Esophagus muscularis mucosa (tissue), 4 donors: ENCODE data around the gene CCDC188. TPM values are rescaled to one million over a fixed set of nuclear protein-coding genes. Genes with fewer than 3 reads are reported as not detected.

ENCODE experiments used
- DNase-seq: peaks from one replicate; pipeline ENCODE4 v3.0.0-alpha.2; 2017; ENCODE audit errors: extremely low spot score
- H3K27ac ChIP-seq, 4 donors: fragments of 200-600 bp; sonication (generic); replicated peaks in 1 of 4; 1 replicate in 3 of 4; 2 replicates in 1 of 4; pipeline ENCODE4 v1.5.1; 2016 to 2019; ENCODE audit warnings: mild to moderate bottlenecking in 1 of 4
- H3K27me3 ChIP-seq, 4 donors: fragments of 200-600 bp; sonication (generic); one replicate each; pipeline versions ENCODE4 v1.5.1 to v1.6.0; 2016 to 2019
- H3K36me3 ChIP-seq, 4 donors: fragments of 200-600 bp; sonication (generic); one replicate each; pipeline ENCODE4 v1.5.1; 2016 to 2019
- H3K4me1 ChIP-seq, 4 donors: fragments of 200-600 bp; sonication (generic); one replicate each; pipeline ENCODE4 v1.5.1; 2016 to 2019
- H3K4me3 ChIP-seq, 4 donors: fragments of 200-600 bp; sonication (generic); 1 replicate in 2 of 4; 2 replicates in 2 of 4; pipeline ENCODE4 v1.5.1; 2016 to 2019; ENCODE audit warnings: mild to moderate bottlenecking in 4 of 4, moderate library complexity in 1 of 4
- H3K9me3 ChIP-seq, 4 donors: fragments of 200-600 bp; sonication (generic); 1 replicate in 3 of 4; 2 replicates in 1 of 4; pipeline ENCODE4 v1.5.1; 2016 to 2019
- EP300 ChIP-seq: sonication (generic); formaldehyde crosslinking; IDR thresholded peaks from one replicate; pipeline ENCODE4 v1.6.1; 2017; ENCODE audit warnings: antibody characterized with exemption
- POLR2A ChIP-seq: fragments of 450-650 bp; IDR thresholded peaks from one replicate; pipeline ENCODE4 v1.6.1; 2017; ENCODE audit warnings: antibody characterized with exemption, moderate library complexity, mild to moderate bottlenecking, low read depth
- POLR2AphosphoS5 ChIP-seq, 2 donors: sonication (generic); formaldehyde crosslinking; IDR thresholded peaks; one replicate each; pipeline ENCODE4 v1.6.1; 2017; ENCODE audit warnings: antibody characterized with exemption in 2 of 2
- WGBS: methylation state at CpG from one replicate; pipeline ENCODE4 v1.1.5; 2018; 5-methylcytosine and 5-hydroxymethylcytosine counted together
- intact Hi-C: fragments of 100-400 bp; cut with DNase I; formaldehyde crosslinking; loops from one replicate; pipeline ENCODE4 v1.15.1; 2023
- total RNA-seq, 4 donors: library from RNA; depleted of rRNA; stranded (reverse); fragments of >200 nt; gene quantifications; one replicate each; pipeline versions ENCODE4 v1.1.0 to v1.2.1, GENCODE V29; 2016
- TF ChIP-seq, protein P1 (sequence below), 3 experiments: fragments of 200-600 bp in 2 of 3; fragments of 450-650 bp in 1 of 3; sonication (generic) in 2 of 3; IDR thresholded peaks; one replicate each; pipeline ENCODE4 v1.5.1; 2017 to 2019; ENCODE audit warnings: antibody characterized with exemption in 3 of 3, mild to moderate bottlenecking in 2 of 3, moderate library complexity in 1 of 3

CCDC188 gene
- total RNA-seq, 4 donors from 2014 or later: 0.17 to 1.4 (median 0.64) TPM

DNA sequence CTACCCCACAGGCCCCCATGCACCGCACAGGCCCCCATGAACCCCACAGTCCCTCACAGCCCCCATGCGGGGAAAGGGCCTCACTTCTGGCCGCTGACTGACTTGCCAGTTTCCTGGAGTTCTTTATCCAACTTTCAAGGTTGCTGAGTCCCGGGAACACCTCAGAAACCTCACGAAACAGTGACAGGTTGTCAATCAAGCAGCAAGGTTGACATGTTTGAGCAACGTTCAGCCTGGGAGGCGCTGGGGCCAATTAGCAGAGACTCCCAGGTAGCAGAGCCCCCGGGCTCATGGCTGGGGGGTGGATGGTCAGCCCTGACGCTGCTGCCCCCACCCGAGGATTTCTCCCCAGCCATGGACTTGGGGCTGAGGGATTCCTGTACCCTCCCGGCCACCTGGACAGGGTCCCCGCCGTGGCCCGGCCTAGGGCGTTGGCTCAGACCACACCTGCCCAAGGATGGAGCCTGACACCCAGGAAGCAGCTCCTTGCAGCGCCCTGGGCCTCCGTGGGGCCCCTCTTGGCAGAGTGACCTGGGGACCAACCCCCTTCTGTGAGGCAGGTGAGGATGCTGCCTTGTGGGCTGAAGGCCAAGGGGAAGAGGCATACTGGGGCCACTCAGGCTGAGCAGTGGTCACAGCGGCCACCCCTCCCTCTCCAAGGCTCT lies 33.8 kb upstream of the CCDC188 start:
- Histone ChIP-seq H3K27me3 (peaks cover 0 to 21% (median 0%) of the 10 kb centered on the region in 4 donors), H3K27ac (no peak overlapping the region), H3K4me3 (no peak overlapping the region), H3K9me3 (no peaks in the 10 kb centered on the region), H3K36me3 (no peaks in the 10 kb centered on the region), H3K4me1 (no peaks in the 10 kb centered on the region)
- TF ChIP-seq POLR2A: no peak
- TF ChIP-seq, protein P1, sequence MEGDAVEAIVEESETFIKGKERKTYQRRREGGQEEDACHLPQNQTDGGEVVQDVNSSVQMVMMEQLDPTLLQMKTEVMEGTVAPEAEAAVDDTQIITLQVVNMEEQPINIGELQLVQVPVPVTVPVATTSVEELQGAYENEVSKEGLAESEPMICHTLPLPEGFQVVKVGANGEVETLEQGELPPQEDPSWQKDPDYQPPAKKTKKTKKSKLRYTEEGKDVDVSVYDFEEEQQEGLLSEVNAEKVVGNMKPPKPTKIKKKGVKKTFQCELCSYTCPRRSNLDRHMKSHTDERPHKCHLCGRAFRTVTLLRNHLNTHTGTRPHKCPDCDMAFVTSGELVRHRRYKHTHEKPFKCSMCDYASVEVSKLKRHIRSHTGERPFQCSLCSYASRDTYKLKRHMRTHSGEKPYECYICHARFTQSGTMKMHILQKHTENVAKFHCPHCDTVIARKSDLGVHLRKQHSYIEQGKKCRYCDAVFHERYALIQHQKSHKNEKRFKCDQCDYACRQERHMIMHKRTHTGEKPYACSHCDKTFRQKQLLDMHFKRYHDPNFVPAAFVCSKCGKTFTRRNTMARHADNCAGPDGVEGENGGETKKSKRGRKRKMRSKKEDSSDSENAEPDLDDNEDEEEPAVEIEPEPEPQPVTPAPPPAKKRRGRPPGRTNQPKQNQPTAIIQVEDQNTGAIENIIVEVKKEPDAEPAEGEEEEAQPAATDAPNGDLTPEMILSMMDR (IDR thresholded peaks at IDR 0.05): no peak
- no peak for TF ChIP-seq POLR2AphosphoS5 (IDR thresholded peaks at IDR 0.05)
- no peak for TF ChIP-seq EP300
- WGBS: 84% methylated on average over 6 of the region's 18 CpGs
- DNase-seq: no peak
- intact Hi-C loops: no loop called here

DNA sequence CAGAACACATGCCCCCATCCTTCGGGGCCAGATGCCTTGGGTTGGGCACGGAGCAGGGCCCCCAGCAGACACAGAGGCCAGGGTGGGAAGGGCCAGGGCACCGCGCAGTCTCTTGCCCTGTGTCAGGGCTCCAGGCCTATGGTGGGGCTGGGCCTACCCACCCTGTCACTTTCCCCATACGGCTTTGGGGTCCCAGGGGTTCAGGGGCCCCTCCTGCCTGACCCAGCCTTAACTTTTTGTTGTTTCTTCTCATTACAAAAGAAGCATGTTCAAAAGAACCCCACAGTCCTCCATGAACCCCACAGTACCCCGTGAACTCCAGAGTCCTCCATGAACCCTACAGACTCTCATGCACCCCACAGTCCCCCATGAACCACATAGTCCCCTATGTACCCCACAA lies 33.0 kb upstream of the CCDC188 start:
- Histone ChIP-seq H3K9me3 (no peaks in the 10 kb centered on the region), H3K4me1 (no peaks in the 10 kb centered on the region), H3K36me3 (no peaks in the 10 kb centered on the region), H3K27ac (no peak overlapping the region), H3K4me3 (no peak overlapping the region), H3K27me3 (peaks cover 0 to 21% (median 0%) of the 10 kb centered on the region in 4 donors)
- intact Hi-C loops: no loop called here
- TF ChIP-seq, protein P1 (IDR thresholded peaks at IDR 0.05): no peak
- no peak for TF ChIP-seq POLR2A
- no peak for TF ChIP-seq EP300
- no peak for TF ChIP-seq POLR2AphosphoS5 (IDR thresholded peaks at IDR 0.05)
- no peak for DNase-seq
- WGBS: 91% methylated on average over 3 of the region's 6 CpGs

DNA sequence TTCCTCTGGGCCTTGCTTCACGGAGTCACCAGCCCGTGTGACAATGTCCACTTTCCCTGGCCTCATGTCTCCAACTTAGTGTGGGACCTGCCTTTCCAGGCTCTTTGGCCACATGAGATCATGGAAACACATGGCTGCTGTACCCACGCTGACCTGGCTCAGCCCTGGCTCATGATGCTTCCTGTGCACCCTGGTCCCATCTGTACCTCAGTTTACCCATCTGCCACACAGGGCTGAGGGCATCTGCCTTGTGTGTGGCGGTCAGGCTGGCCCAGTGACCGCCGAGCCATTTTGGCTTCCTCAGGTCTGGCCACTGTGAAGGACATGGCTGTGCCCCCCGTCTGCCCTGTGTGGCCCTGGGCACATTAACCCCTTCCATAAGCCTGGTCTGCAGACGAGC lies 32.2 kb upstream of the CCDC188 start:
- Histone ChIP-seq H3K4me3 (no peak overlapping the region), H3K9me3 (no peaks in the 10 kb centered on the region), H3K27me3 (peaks cover 0 to 21% (median 0%) of the 10 kb centered on the region in 4 donors), H3K4me1 (no peaks in the 10 kb centered on the region), H3K27ac (no peak overlapping the region), H3K36me3 (no peaks in the 10 kb centered on the region)
- 93% methylated on average over 8 of the region's 8 CpGs for WGBS
- TF ChIP-seq POLR2AphosphoS5 (IDR thresholded peaks at IDR 0.05) (no peak), EP300 (no peak), POLR2A (no peak)
- TF ChIP-seq, protein P1 (IDR thresholded peaks at IDR 0.05): no peak
- no peak for DNase-seq
- intact Hi-C loops: no loop called here

DNA sequence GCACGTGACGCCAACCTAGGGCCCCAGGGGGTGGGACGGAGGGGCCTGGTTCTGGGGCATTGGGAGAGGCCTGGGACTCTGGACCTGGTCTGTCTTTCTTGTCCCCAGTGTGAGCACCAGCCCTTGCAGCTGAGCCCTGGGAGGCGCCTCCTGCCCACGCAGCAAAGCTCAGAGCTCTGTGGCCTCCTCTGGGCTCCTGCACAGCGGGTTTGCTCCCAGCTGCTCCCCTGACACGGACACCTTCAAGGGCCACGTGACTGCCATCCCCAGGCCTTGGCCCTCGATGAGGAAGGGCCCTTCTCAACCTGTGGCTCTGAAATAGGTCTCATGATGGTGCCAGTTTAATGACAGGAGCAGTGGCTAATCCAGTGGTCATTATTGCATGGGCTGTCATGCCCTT lies 31.5 kb upstream of the CCDC188 start:
- WGBS: 84% methylated on average over 4 of the region's 9 CpGs
- TF ChIP-seq, protein P1 (IDR thresholded peaks at IDR 0.05): no peak
- TF ChIP-seq POLR2A (no peak), POLR2AphosphoS5 (IDR thresholded peaks at IDR 0.05) (no peak), EP300 (no peak)
- DNase-seq: no peak

DNA sequence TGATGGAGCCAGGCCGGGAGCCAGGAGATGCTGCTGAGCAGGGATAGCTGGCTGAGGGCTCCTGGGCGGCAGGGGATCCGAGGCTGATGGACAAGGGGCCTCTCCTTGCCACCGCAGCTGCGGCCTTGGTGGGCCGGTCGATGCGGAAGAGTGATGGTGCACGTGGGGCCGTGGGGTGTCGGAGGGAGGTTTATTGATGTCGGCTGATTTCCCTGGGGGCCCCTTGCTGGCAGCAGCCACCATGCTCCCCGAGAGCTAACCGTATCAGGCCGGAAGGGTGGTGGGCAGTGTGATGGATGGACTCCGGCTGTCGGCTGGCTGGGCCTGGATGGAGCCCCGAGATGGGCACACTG lies 31.0 kb upstream of the CCDC188 start:
- intact Hi-C loops: no loop called here
- Histone ChIP-seq H3K27ac (no peak overlapping the region), H3K4me3 (no peak overlapping the region), H3K27me3 (peaks cover 0 to 21% (median 0%) of the 10 kb centered on the region in 4 donors), H3K9me3 (no peaks in the 10 kb centered on the region), H3K36me3 (no peaks in the 10 kb centered on the region), H3K4me1 (no peaks in the 10 kb centered on the region)
- DNase-seq: no peak
- WGBS: 82% methylated on average over 4 of the region's 18 CpGs
- TF ChIP-seq EP300: no peak

More for the DNA sequence above, 31.5 kb upstream of the CCDC188 start:
- Histone ChIP-seq H3K4me1 (no peaks in the 10 kb centered on the region), H3K36me3 (no peaks in the 10 kb centered on the region), H3K27ac (no peak overlapping the region), H3K4me3 (no peak overlapping the region), H3K9me3 (no peaks in the 10 kb centered on the region), H3K27me3 (peaks cover 0 to 21% (median 0%) of the 10 kb centered on the region in 4 donors)
- intact Hi-C loops: no loop called here
